Measurements from ENCODE around the gene SLC26A3.

DNA sequence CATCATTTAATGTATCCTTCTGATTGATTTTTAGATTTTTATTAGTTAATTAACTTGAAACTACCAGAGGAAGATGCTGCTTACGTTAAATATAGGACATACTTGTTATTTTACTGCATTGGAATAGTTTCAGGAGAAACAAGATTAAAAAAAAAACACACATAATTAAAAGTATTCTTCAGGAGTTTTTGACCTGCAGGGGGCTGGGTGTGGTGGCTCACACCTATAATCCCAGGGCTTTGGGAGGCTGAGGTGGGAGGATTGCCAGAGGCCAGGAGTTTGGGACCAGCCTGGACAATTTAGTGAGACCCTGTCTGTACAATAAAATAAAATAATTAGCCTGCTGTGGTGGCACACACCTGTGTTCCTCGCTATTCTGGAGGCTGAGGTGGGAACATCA is 48.4 kb downstream of the SLC26A3 start:
- TF ChIP-seq, protein P1, sequence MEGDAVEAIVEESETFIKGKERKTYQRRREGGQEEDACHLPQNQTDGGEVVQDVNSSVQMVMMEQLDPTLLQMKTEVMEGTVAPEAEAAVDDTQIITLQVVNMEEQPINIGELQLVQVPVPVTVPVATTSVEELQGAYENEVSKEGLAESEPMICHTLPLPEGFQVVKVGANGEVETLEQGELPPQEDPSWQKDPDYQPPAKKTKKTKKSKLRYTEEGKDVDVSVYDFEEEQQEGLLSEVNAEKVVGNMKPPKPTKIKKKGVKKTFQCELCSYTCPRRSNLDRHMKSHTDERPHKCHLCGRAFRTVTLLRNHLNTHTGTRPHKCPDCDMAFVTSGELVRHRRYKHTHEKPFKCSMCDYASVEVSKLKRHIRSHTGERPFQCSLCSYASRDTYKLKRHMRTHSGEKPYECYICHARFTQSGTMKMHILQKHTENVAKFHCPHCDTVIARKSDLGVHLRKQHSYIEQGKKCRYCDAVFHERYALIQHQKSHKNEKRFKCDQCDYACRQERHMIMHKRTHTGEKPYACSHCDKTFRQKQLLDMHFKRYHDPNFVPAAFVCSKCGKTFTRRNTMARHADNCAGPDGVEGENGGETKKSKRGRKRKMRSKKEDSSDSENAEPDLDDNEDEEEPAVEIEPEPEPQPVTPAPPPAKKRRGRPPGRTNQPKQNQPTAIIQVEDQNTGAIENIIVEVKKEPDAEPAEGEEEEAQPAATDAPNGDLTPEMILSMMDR (IDR thresholded peaks at IDR 0.05) = peak in 1 of 12 donors; percentile 9
- no peak for TF ChIP-seq POLR2A (IDR thresholded peaks at IDR 0.05)
